BJ (cell line): ENCODE measurements around the gene ADD3. TPM values are rescaled to one million over a fixed set of nuclear protein-coding genes. Genes with fewer than 3 reads are reported as not detected.

ENCODE experiments used
- polyA plus RNA-seq: library from polyadenylated mRNA; depleted of rRNA; stranded (reverse); fragments of >200 nt; gene quantifications from 2 replicates; pipeline ENCODE4 v1.2.3, GENCODE V29; 2011; rRNA removed
- small RNA-seq: library from RNA; depleted of rRNA; stranded (forward); fragments of <200 nt; gene quantifications from one replicate; pipeline ENCODE3, GENCODE V24; 2012; ENCODE audit warnings: low replicate concordance, low read depth; ENCODE audit not compliant: insufficient read length

Gene ADD3
- polyA plus RNA-seq, 1 experiment, result 52.0 TPM

Small RNA genes lying within 50 kb of the gene (small RNA-seq; reads per million reads assigned to genes)
- gene SNRPGP12, result not detected

Other genes with a start within 250 kb of the ADD3 start
- 108 and 173 TPM in 2 replicates for gene XPNPEP1, start 84.5 kb upstream of the ADD3 start, polyA plus RNA-seq
- 17.1 and 27.6 TPM in 2 replicates for gene MXI1, start 199.6 kb downstream of the ADD3 start, polyA plus RNA-seq